GM18861 (cell line): ENCODE results near the gene FASTK.

Source experiments
- ATAC-seq: cut with Tn5 transposase; IDR thresholded peaks from one replicate; pipeline ENCODE4 v1.9.1; 2021; ENCODE audit not compliant: unreplicated experiment

The FASTK gene

GRCh38 chr7:151100921-151101320, 20.3 kb upstream of the FASTK start:
- ATAC-seq = no peak

DNA sequence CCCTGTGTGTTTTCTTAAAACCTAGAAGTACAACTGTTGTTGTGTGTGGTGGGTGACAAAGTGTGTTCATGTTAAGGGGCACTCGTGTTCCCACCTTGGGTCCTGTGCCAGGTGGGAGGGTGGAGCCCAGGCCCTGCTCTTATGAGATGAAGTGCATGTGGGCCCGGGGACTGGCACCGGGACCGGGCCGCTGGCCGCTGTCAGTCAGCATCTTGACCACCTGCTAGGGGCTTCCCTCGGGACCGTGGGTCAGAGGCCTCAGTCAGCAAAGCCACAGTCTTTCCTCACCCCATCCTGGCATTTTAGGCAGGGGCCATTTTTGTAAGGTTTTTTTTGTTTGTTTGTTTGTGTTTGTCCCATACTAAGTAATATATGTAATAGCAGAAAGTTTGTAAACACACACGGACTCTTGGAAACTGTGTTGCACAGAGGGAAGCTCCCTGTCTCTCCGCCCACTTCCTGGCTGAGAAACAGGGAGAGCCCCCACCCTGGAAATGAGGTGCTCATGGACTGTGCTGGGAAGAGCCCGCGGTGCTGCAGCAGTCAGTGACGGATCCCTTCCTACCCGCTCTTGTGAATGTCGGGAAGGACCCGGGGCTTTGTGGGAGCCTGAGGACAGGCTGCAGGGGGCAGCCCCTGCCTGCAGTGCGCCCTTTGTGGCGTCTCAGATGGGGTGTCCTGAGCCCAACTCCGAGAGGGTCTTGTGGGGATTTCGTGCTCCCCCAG, 19.0 kb upstream of the FASTK start:
- ATAC-seq = no peak

DNA sequence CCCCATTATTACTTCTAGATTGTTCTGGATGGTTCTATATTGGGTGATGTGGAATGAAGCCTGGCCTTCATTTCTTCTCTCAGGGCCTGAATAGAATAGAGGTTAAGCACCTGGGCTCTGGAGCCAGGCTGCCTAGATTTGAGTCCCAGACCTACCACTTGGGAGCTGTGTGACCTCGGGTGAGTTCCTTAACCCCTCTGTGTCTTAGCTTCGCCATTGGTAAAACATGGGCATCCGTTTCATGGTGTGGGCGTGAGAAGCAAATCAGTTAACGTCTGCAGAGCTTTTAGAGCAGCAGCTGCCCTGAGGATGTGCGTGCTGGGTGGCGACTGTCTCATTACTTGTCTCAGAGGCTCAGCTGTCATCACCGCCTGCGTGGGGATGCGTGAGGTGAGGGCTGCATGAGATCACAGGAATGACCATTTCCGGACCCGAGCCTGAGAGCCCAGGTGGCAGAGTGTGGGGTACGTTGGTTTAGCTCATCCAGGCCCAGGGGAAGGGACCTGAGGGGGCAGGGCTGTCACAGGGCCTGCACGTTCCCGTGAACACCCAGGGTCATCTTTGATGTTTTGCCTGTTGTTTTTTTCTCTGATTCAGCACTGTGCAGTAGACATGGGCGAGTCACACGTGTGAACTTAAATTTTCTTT, 15.3 kb upstream of the FASTK start:
- ATAC-seq = no peak

DNA sequence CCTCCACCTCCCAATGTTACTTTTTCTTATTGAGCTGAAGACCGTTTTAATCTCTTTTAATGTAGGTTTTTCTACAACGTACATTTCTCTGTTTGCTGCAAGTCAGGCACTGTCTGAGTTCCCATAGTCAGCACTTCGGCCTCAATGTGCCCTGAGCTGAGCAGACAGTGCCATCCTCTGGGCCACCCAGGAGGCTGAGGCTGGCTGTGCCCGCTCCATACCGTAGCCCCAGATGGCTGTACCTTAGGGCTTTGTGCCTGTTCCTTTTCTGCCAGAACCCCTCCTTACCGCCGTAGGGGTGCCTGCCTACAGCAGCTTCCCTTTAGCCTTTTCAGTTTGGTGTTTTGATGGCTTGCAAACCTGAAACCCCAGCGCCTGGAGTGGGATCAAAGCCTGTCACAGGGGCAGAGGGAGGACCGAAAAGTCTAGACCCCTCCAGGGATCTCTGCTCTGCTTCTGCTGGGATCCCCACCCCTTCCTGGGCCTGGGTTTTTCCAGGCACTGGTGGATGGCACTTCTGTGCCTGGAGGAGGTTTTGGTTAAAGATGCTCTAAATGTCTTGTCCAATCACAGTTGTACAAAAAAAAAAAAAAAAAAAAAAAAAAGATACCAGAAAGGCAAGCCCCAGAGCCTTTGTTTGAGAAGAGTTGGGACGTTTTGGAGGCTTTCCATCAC, 14.7 kb upstream of the FASTK start:
- no peak for ATAC-seq

GRCh38 chr7:151094675-151095074, 14.1 kb upstream of the FASTK start:
- ATAC-seq = no peak

DNA sequence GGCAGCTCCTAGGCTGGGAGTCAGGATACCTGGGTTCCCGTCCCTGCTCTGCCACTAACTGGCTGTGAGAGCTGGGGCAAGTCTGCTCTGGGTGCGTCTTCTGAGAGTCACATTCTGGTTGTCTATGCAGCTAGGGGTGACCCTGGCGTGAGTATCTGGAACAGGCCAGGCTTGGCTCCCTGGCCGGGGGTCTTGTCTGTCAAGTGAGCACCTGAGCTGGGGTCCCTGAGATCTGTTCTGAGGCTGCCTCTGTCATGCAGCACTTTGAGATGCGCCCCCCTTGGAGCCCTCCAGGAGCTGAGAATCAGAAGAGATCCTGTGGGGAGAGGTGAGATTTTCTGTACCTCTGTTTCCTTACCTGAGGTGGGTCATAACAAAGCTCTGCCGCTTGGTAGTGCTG, 13.1 kb upstream of the FASTK start:
- ATAC-seq = no peak

GRCh38 chr7:151091988-151092387, 11.4 kb upstream of the FASTK start:
- no peak for ATAC-seq

- ATAC-seq = no peak
Observed at GRCh38 chr7:151091431-151091830, 10.8 kb upstream of the FASTK start.

DNA sequence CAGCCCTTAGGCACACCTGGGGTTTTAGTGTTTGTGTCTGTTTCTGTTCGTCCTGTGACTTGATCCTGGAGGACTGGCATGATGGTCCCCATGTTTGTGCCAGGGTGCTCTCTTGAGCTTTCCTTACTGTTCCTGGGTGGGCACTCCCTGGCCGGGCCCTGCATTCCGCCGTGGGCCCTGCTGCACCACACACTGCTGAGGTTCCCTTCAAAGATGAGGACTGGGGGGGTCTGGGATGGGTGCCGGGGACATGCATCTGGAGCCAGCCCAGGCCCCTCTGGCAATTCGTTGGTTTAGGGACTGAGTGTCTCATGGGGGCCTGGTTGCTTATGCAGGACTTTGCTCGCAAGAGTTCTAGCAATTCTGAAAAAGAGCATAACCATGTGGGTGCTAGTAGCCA, 10.4 kb upstream of the FASTK start:
- ATAC-seq = no peak

- ATAC-seq = no peak
Observed at GRCh38 chr7:151089893-151090730, 9.5 kb upstream of the FASTK start.

DNA sequence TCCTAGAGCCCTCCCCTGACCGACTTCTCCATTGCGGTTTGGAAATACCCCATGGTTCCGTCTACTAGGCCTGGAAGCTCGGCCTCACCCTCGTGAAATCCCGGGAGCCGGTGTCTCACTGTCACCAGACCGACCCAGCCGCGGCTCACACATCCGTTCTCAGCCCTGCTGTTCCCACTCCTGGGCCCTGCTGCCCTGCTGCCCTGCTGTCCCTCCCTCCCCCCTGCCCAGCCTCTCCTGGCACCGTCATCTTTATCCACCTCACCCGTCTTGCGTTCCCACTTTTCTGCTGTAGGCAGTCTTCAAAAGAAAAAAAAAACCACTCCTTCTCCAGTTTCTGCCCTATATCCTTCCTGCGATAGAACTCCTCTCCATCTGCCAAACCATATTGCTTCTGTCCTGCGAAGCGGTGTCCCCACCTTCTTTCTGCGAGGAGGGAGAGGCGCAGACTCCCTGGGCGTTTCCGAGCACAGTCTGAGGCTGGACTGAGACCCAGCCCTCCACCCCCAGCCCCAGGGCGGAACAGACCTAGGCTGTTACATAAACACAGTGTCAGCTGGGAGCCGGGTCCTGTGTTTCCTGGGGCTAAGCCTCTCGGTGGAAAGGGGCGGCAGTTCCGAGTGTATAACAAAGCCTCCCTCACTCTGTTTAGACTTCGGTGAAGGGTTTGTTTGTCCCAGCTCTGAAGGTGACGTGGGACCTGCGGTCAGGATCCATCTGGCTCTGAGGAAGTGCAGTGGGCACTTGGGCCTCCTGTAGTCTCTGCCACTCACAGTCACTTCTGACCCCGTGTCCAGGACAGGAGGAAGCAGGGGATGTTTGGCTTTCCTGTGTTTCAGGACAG, 8.5 kb upstream of the FASTK start:
- ATAC-seq = no peak

DNA sequence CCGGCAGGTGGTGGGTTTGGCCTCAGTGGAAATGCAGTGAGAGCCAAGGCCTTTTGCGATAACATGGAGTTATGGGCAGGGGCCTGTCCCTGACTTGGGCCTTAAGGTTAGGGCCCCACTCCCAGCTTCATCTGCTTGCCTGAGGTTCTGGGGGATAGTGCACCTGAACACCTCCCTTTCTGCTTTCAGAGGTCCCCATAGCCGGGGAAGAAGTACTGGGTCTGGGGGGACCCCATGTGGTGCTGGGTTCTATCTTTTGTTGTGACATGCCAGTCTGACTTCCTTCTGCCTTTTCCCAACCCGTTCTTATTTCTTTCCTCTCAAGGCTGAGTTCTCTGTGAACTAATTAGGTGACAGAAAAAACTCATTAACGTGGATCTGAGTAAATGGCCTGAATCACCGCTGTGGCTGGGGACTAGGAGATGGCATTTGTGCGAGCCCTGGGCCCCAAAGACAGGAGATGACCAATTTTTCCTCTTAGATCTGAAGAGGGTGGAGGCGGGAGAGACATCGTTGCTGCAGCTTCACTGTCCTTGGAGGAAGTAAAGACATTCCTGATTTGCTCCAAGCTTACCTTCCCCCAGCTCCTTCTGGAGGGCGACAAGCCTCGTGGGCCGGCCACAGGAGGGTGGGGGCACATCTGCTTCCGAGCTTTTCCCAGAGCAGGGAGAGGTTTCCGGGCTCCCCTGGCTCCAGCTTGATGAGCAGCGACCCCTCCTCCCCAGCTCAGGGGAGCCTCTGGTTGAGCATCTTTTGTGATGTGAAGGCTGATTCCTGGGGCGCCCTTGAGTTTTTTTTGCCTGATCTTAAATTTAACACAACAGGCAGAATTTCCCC, 7.6 kb upstream of the FASTK start:
- ATAC-seq = no peak

DNA sequence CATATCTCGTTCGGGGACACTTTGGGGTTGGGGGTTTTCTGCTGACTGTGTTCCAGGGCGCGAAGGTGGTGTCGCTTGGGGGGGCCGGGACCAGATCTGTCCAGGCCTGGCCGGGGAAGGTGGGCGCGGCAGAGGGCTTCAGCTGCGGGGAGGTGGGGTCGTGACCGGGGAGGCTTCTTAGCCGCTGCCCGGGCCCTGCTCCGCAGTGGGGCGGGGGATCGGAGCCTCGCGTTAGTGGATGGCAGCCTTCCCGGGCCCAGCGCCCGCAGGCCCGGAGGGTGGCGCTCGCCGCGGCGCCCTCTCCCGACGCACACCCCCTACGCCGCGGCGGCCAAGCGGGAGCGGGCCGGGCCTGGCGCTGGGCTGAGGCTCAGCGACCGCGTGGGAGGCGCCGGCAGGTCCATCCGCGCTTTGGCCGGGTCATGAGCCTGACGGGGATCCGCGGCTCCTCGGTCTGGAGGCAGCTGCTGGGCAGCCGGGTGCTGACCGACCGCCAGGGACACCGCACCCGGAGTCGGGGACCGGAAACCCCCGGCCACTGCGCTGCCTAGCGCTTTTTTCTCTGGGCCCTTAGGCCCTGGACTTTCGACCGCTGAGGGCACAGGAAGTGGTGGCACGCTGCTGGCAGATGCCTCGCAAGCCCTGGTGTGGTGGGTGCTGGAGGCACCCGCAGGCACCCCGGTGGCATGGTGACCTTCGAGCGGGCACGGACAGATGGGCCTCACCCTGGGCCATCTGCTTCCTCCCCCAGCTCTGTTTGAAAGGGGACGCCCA, 6.8 kb upstream of the FASTK start:
- peak; percentile 30 for ATAC-seq

DNA sequence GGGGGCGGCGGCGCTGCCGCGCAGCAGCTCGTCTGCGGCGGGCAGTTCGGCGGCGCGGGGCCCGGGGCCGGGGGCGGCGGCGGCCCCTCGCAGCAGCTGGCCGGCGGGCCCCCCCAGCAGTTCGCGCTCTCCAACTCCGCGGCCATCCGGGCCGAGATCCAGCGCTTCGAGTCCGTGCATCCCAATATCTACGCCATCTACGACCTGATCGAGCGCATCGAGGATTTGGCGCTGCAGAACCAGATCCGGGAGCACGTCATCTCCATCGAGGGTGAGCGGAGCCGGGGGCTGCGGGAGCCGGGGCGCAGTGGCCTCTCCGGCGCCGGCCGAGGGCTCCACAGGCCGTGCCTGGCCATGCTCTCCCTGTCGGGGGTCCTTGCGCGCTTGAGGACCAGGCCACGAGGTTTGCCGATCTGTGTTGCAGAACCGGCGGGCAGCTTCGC, 6.2 kb upstream of the FASTK start:
- ATAC-seq = no peak

DNA sequence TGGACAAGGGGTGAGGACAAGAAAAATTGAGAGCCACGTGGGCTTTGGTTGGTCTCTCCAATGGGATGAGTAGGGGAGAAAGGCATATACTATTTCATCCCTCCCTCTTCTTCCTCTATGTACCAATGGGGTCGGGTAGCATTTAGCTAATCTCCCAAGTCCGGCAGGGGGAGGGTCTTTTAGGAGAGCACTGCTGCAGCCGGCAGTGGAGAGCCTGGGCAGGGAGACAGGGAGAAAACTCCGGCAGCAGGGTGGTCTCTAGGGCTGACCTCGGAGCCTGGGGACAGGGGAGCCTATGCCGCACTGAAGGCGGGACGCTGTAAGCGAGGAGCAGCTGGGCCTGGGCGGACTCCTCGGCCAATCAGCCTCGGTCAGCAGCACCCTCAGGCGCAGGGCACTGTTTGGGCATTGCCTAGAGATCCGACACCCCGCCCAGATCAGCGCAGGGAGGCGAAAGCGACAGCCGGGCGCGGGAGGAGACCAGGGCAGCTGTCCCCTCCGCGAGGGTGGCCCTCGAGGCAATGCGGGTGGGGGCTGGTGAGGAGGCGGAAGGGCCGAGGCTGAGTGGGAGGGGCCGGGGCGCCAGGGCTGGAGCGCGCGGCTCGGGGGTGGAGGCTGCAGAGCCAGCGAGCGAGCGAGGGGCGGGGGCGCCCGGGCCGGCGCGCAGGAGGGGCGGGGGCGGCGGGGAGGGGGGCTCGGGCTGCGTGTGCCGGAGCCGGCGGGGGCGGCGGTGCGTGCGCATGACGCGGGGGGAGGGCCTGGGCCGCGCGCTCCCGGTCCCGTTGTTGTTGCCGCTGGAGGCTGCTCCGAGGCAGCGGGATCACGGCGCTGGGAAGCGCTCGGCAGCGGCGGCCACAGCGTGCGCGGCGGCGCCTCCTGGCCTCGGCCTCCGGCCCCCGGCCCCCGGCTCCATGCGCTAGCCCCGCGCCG, 5.3 kb upstream of the FASTK start, which contains the start of gene AGAP3:
TSS of gene AGAP3 (plus strand) at position 785 of the 930 bp plus-strand sequence. CDS start 267 bp downstream, outside the sequence.
- ATAC-seq = peak; percentile 29

DNA sequence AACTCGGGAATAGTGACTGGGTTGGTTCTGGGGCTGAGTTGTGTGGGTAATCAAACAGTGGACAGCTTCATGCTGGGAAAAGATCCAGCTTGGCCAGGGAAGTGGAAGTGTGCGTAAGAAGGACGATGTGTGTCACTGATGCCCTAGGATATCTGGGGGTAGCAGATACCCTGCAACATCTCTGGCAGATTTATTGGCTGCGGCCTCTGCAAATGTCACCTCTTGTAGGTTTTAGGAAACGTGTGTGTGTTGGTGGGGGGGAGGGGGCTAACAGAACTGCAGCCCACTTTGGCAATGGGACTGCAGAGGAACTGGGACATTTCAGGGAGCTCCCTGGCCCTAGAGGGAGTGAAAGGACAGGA, 4.7 kb upstream of the FASTK start:
- ATAC-seq = no peak

DNA sequence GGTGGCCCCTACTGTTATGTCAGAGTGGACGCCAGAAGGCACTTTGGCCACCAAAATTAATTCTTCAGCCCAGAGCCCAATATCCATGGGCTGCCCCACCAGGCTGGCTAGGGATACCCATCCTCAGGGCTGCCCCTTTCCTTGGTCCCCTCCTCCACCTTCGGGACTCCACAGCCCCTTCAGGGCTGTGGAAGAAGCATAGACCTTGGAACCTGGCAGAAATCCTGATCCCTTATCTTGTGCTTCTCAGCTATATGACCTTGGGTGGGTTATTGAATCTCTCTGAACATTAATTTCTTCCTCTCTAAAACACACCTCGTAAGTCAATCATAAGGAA, 3.2 kb upstream of the FASTK start:
- ATAC-seq = no peak
